H1 (cell line): ENCODE data around the gene TK2. TPM values are rescaled to one million over a fixed set of nuclear protein-coding genes. Genes with fewer than 3 reads are reported as not detected.

ENCODE experiments used
- CTCF ChIA-PET: fragments of 300-600 bp; sonication (Branson Sonifier 250); formaldehyde crosslinking; loops from one replicate; lab custom pipeline; 2021; ENCODE audit not compliant: partially characterized antibody; lab: Charles Lee
- POLR2A ChIA-PET: fragments of 300-600 bp; sonication (Branson Sonifier 250); formaldehyde crosslinking; loops from one replicate; lab custom pipeline; 2021; ENCODE audit warnings: inconsistent platforms; ENCODE audit not compliant: partially characterized antibody; lab: Charles Lee
- DNase-seq, 2 experiments: peaks; one replicate each; pipeline versions ENCODE4 v3.0.0 to v3.0.0-alpha.2; 2010 to 2022; ENCODE audit warnings: low spot score in 2 of 2, low read depth in 1 of 2, mixed read lengths in 1 of 2
- FAIRE-seq: peaks from 2 replicates; lab custom pipeline; 2011; peaks lifted over from hg19 to GRCh38; lab: Jason Lieb, UNC
- H2AFZ ChIP-seq: 2 replicates; pipeline ENCODE4 v1.8.1; 2012; ENCODE audit warnings: low read length, inconsistent platforms
- H2AK5ac ChIP-seq: 2 replicates; pipeline ENCODE4 v1.6.1; 2013; ENCODE audit warnings: low read depth, low read length
- H2BK120ac ChIP-seq: replicated peaks from 2 replicates; pipeline ENCODE3; 2013; ENCODE audit warnings: low read depth, low read length, inconsistent platforms
- H2BK12ac ChIP-seq: 2 replicates; pipeline ENCODE4 v1.6.1; 2013; ENCODE audit warnings: low read depth, low read length
- H2BK15ac ChIP-seq: 2 replicates; pipeline ENCODE4 v1.6.1; 2013; ENCODE audit warnings: low read length
- H2BK20ac ChIP-seq: 2 replicates; pipeline ENCODE4 v1.6.1; 2013; ENCODE audit warnings: low read length
- H2BK5ac ChIP-seq: 2 replicates; pipeline ENCODE4 v1.6.1; 2013; ENCODE audit warnings: low read depth, low read length
- H3K14ac ChIP-seq: 2 replicates; pipeline ENCODE4 v1.6.1; 2013; ENCODE audit warnings: inconsistent platforms; ENCODE audit not compliant: insufficient read length
- H3K18ac ChIP-seq: 2 replicates; pipeline ENCODE4 v1.6.1; 2013; ENCODE audit warnings: low read length; ENCODE audit errors: extremely low read depth
- H3K23ac ChIP-seq: 2 replicates; pipeline ENCODE4 v1.6.1; 2013; ENCODE audit warnings: inconsistent platforms; ENCODE audit not compliant: insufficient read length
- H3K23me2 ChIP-seq: 2 replicates; pipeline ENCODE4 v1.6.1; 2013; ENCODE audit warnings: low read depth, low read length
- H3K27ac ChIP-seq: 2 replicates; pipeline ENCODE4 v1.6.1; 2011; ENCODE audit warnings: low read depth, low read length, inconsistent platforms
- H3K27me3 ChIP-seq, 4 experiments: replicated peaks in 1 of 4; 1 replicate in 1 of 4; 2 replicates in 3 of 4; pipeline versions ENCODE4 v1.6.1 to v1.8.1; 2011 to 2013; ENCODE audit warnings: low read length in 3 of 4, mild to moderate bottlenecking in 3 of 4, inconsistent platforms in 2 of 4, mixed read lengths in 2 of 4, moderate library complexity in 1 of 4; ENCODE audit not compliant: control insufficient read depth in 3 of 4, insufficient read depth in 3 of 4; ENCODE audit errors: extremely low read depth in 1 of 4
- H3K36me3 ChIP-seq, 4 experiments: 2 replicates each; pipeline versions ENCODE4 v1.6.1 to v1.8.1; 2011 to 2013; ENCODE audit warnings: mild to moderate bottlenecking in 4 of 4, low read length in 3 of 4, moderate library complexity in 2 of 4, control low read depth in 1 of 4, inconsistent platforms in 1 of 4; ENCODE audit not compliant: insufficient read depth in 4 of 4, control insufficient read depth in 2 of 4
- H3K4ac ChIP-seq: replicated peaks from 2 replicates; pipeline ENCODE3; 2013; ENCODE audit warnings: low read length, low read depth, mixed read lengths, inconsistent platforms; ENCODE audit not compliant: insufficient read length
- H3K4me1 ChIP-seq, 4 experiments: replicated peaks in 1 of 4; 1 replicate in 1 of 4; 2 replicates in 3 of 4; pipeline versions ENCODE4 v1.6.1 to v1.8.1; 2011 to 2013; ENCODE audit warnings: low read length in 3 of 4, inconsistent platforms in 2 of 4, mixed read lengths in 1 of 4; ENCODE audit not compliant: insufficient read depth in 4 of 4, control insufficient read depth in 3 of 4
- H3K4me2 ChIP-seq, 2 experiments: 2 replicates each; pipeline versions ENCODE4 v1.6.1 to v1.8.1; 2011 to 2013; ENCODE audit warnings: low read depth in 2 of 2, low read length in 2 of 2, control low read depth in 1 of 2, inconsistent platforms in 1 of 2, mild to moderate bottlenecking in 1 of 2; ENCODE audit not compliant: insufficient read depth in 1 of 2
- H3K4me3 ChIP-seq, 4 experiments: fragments of 200-600, 300-600 bp in 1 of 4; sonication (generic), shearing (Covaris generic), sonication (Bioruptor Twin) in 1 of 4; 2 replicates each; pipeline versions ENCODE4 v1.5.1 to v1.8.1; 2011 to 2016; ENCODE audit warnings: low read length in 4 of 4, low read depth in 3 of 4, control low read depth in 2 of 4, inconsistent platforms in 2 of 4, mild to moderate bottlenecking in 2 of 4, mixed read lengths in 1 of 4, moderate library complexity in 1 of 4; ENCODE audit not compliant: insufficient read depth in 2 of 4; ENCODE audit errors: extremely low read depth in 1 of 4
- H3K56ac ChIP-seq: replicated peaks from 2 replicates; pipeline ENCODE3; 2013; ENCODE audit warnings: low read depth, mild to moderate bottlenecking, mixed read lengths, low read length, inconsistent platforms; ENCODE audit not compliant: insufficient read length
- H3K79me1 ChIP-seq: 2 replicates; pipeline ENCODE4 v1.6.1; 2013; ENCODE audit warnings: low read depth, low read length, control low read depth
- H3K79me2 ChIP-seq, 2 experiments: 2 replicates each; pipeline versions ENCODE4 v1.6.1 to v1.8.1; 2012 to 2013; ENCODE audit warnings: low read length in 2 of 2, mild to moderate bottlenecking in 2 of 2, inconsistent platforms in 1 of 2; ENCODE audit not compliant: insufficient read depth in 2 of 2, control insufficient read depth in 1 of 2
- H3K9ac ChIP-seq, 4 experiments: replicated peaks in 1 of 4; 1 replicate in 1 of 4; 2 replicates in 3 of 4; pipeline versions ENCODE4 v1.6.1 to v1.8.1; 2011 to 2013; ENCODE audit warnings: low read depth in 3 of 4, low read length in 3 of 4, control low read depth in 2 of 4, mild to moderate bottlenecking in 2 of 4, moderate library complexity in 2 of 4, inconsistent platforms in 1 of 4; ENCODE audit errors: extremely low read depth in 1 of 4
- H3K9me3 ChIP-seq, 2 experiments: 2 replicates each; pipeline versions ENCODE4 v1.6.1 to v1.8.1; 2012 to 2013; ENCODE audit warnings: mild to moderate bottlenecking in 2 of 2, moderate library complexity in 2 of 2, control low read depth in 1 of 2, inconsistent platforms in 1 of 2, low read depth in 1 of 2, low read length in 1 of 2, mixed read lengths in 1 of 2; ENCODE audit not compliant: insufficient read depth in 2 of 2
- H4K20me1 ChIP-seq, 2 experiments: replicated peaks in 1 of 2; 2 replicates each; pipeline versions ENCODE3 to v1.8.1; 2011 to 2013; ENCODE audit warnings: inconsistent platforms in 2 of 2, low read length in 2 of 2, mild to moderate bottlenecking in 1 of 2; ENCODE audit not compliant: insufficient read depth in 2 of 2, control insufficient read depth in 1 of 2
- H4K5ac ChIP-seq: 2 replicates; pipeline ENCODE4 v1.6.1; 2013; ENCODE audit warnings: low read length, low read depth, mixed read lengths, inconsistent platforms; ENCODE audit not compliant: insufficient read length
- H4K8ac ChIP-seq: 2 replicates; pipeline ENCODE4 v1.8.0; 2013; ENCODE audit warnings: mild to moderate bottlenecking, moderate library complexity, low read length, inconsistent platforms; ENCODE audit not compliant: insufficient read depth; ENCODE audit errors: extremely low read depth
- H4K91ac ChIP-seq: replicated peaks from 2 replicates; pipeline ENCODE3; 2013; ENCODE audit warnings: low read length, mixed read lengths, inconsistent platforms; ENCODE audit not compliant: insufficient read length
- BRCA1 ChIP-seq: IDR thresholded peaks from 2 replicates; pipeline ENCODE4 v1.6.1; 2012; ENCODE audit warnings: low read depth, low read length, improper control_type of control experiment
- CREB1 ChIP-seq: IDR thresholded peaks from 2 replicates; pipeline ENCODE4 v1.6.1; 2012; ENCODE audit warnings: inconsistent platforms
- E2F6 ChIP-seq: IDR thresholded peaks from 2 replicates; pipeline ENCODE4 v1.6.1; 2012; ENCODE audit warnings: inconsistent platforms
- EGR1 ChIP-seq: IDR thresholded peaks from 2 replicates; pipeline ENCODE4 v1.6.1; 2011; ENCODE audit warnings: low read depth, low read length, borderline replicate concordance
- JUND ChIP-seq: IDR thresholded peaks from 2 replicates; pipeline ENCODE4 v1.6.1; 2011; ENCODE audit warnings: mild to moderate bottlenecking, improper control_type of control experiment, low read length
- SP2 ChIP-seq: IDR thresholded peaks from 2 replicates; pipeline ENCODE4 v1.6.1; 2012; ENCODE audit warnings: mild to moderate bottlenecking, low read length, inconsistent platforms
- SUZ12 ChIP-seq: fragments of 200-600 bp; sonication (generic); IDR thresholded peaks from 2 replicates; pipeline ENCODE4 v1.6.1; 2012; ENCODE audit warnings: mild to moderate bottlenecking, inconsistent platforms, low read length, moderate library complexity, mixed read lengths
- TAF7 ChIP-seq: optimal IDR thresholded peaks from 2 replicates; pipeline ENCODE3; 2011; ENCODE audit warnings: low read depth, mild to moderate bottlenecking, inconsistent platforms, low read length, moderate library complexity, borderline replicate concordance
- TCF12 ChIP-seq: IDR thresholded peaks from 2 replicates; pipeline ENCODE4 v1.6.1; 2011; ENCODE audit warnings: low read depth, mild to moderate bottlenecking, low read length
- USF2 ChIP-seq: IDR thresholded peaks from 2 replicates; pipeline ENCODE4 v1.6.1; 2011; ENCODE audit warnings: low read length, improper control_type of control experiment
- WGBS, 2 experiments: shearing (Covaris generic) in 1 of 2; methylation state at CpG; one replicate each; pipeline versions ENCODE4 v1.1.6 to v1.1.7; 2013 to 2015; ENCODE audit warnings: low lambda C conversion rate in 2 of 2, mixed read lengths in 2 of 2, inconsistent platforms in 1 of 2, low coverage in 1 of 2, missing lambda C conversion rate in 1 of 2; ENCODE audit not compliant: insufficient replicate concordance in 2 of 2, insufficient coverage in 1 of 2, insufficient read length in 1 of 2; ENCODE audit errors: extremely low coverage in 1 of 2, missing lambda C conversion rate in 1 of 2; 5-methylcytosine and 5-hydroxymethylcytosine counted together
- polyA plus RNA-seq, 7 experiments: library from polyadenylated mRNA; depleted of rRNA in 3 of 7; stranded (reverse) in 5 of 7; unstranded in 2 of 7; fragments of >200 nt in 5 of 7; fragments of 200-250 nt in 2 of 7; gene quantifications; 1 replicate in 5 of 7; 2 replicates in 1 of 7; 4 replicates in 1 of 7; pipeline versions ENCODE4 v1.2.1 to v1.2.3, GENCODE V29; 2011 to 2013; ENCODE audit warnings: missing spikeins in 2 of 7, mixed read lengths in 2 of 7
- total RNA-seq: library from RNA; stranded (reverse); fragmentation: NEBNext Ultra II Directional; extraction: Animal tissue kit (Norgen Biotek cat#: 25700); gene quantifications from 2 replicates; pipeline ENCODE4 v1.2.1, GENCODE V29; 2021

Gene TK2
- total and polyA plus RNA-seq, 2 of the 8 experiments (the other 6 are each of a cell fraction or from before 2014, with no cell fraction given): 2.7 to 3.6 TPM

- DNase-seq (peak in 1 of 2 experiments; percentile 64), FAIRE-seq (no peak)
- 0 out of 2 replicates have a peak within 1 kb of the TSS, but pooled peaks have one; percentile 22 for H3K18ac ChIP-seq
- H3K23ac ChIP-seq: no peak within 1 kb of the TSS
- no peak within 1 kb of the TSS for H3K14ac ChIP-seq
- H2BK15ac ChIP-seq: no peak within 1 kb of the TSS
- ChIA-PET POLR2A (interaction anchor here (0.7 to 1.8 kb wide), 3 partner anchors 8 to 47 kb away, joined by 3 to 7 read pairs (median 4); partner anchors contain the start of gene CKLF), CTCF (interaction anchor here (0.9 to 4.7 kb wide), 12 partner anchors 10 to 234 kb away, joined by 3 to 30 read pairs (median 4); no protein-coding TSS in a partner anchor)
- no peaks in the 10 kb centered on the region for H3K79me2 ChIP-seq
- H2BK12ac ChIP-seq: 0 out of 2 replicates have a peak within 1 kb of the TSS, but pooled peaks have one; percentile 51
- H3K4me1 ChIP-seq: peaks cover 0 to 11% (median 10%) of the 10 kb centered on the region in 4 experiments
- peaks cover 4% of the 10 kb centered on the region for H3K23me2 ChIP-seq
- no peak within 1 kb of the TSS for H3K4ac ChIP-seq
- H2AK5ac ChIP-seq: no peak within 1 kb of the TSS
- H4K91ac ChIP-seq: no peak within 1 kb of the TSS
- H2AFZ ChIP-seq: no peak within 1 kb of the TSS; the same call in 1 of the 2 replicates
- no peak within 1 kb of the TSS for H3K27ac ChIP-seq
- peak within 1 kb of the TSS; percentile 7 to 52 (median 18); a peak in 5 of 8 replicates for H3K4me3 ChIP-seq
- H4K8ac ChIP-seq: peak within 1 kb of the TSS; percentile 77
- no peak within 1 kb of the TSS for H2BK5ac ChIP-seq
- 54% methylated on average over 77 of the region's 77 CpGs; no CpG with 5 or more reads in 1 of the 2 experiments for WGBS, 2 experiments
- H4K5ac ChIP-seq: no peak within 1 kb of the TSS
- 0 out of 2 replicates have a peak within 1 kb of the TSS, but pooled peaks have one; percentile 69 for H2BK20ac ChIP-seq
- H3K56ac ChIP-seq: no peak within 1 kb of the TSS
- no peak within 1 kb of the TSS for H3K9ac ChIP-seq
- no peaks in the 10 kb centered on the region for H3K36me3 ChIP-seq
- no peaks in the 10 kb centered on the region for H3K79me1 ChIP-seq
- no peaks in the 10 kb centered on the region for H4K20me1 ChIP-seq
- peak within 1 kb of the TSS; percentile 69 to 74 for H3K4me2 ChIP-seq
- peaks cover 19 to 30% (median 27%) of the 10 kb centered on the region in 4 experiments for H3K27me3 ChIP-seq
- no peaks in the 10 kb centered on the region for H3K9me3 ChIP-seq
- H2BK120ac ChIP-seq: no peak within 1 kb of the TSS
- TF ChIP-seq E2F6 (peak; percentile 65; the same call in 1 of the 2 replicates), JUND (no peak), BRCA1 (no peak), TCF12 (0 out of 2 replicates have a peak, but pooled peaks have one; percentile 26), SUZ12 (peak; percentile 83), EGR1 (no peak), CREB1 (no peak), TAF7 (no peak), SP2 (no peak), USF2 (no peak)
Measured at GRCh38 chr16:66578651-66579531, 29.0 kb upstream of the TK2 start, which contains the start of gene CMTM2. CMTM2 (plus strand) TSS chr16:66579463; CDS start chr16:66579608, 145 bp downstream.
